Omental fat pad (tissue), 4 donors: Measurements from ENCODE around the gene ACBD7. TPM values are rescaled to one million over a fixed set of nuclear protein-coding genes. Genes with fewer than 3 reads are reported as not detected.

Source experiments
- ATAC-seq: fragments of 150-250 bp; one replicate; pipeline ENCODE4 v1.9.1; 2016; ENCODE audit warnings: mild to moderate bottlenecking, moderate library complexity; ENCODE audit not compliant: low FRiP score
- DNase-seq: peaks from one replicate; pipeline ENCODE4 v3.0.0-alpha.2; 2019; ENCODE audit warnings: low spot score
- total RNA-seq, 4 donors: library from RNA; depleted of rRNA; stranded (reverse); fragments of >200 nt; gene quantifications; one replicate each; pipeline ENCODE4 v1.1.0, GENCODE V29; 2016
- TF ChIP-seq, protein P1 (sequence below), 3 donors: fragments of 450-650 bp; IDR thresholded peaks; one replicate each; pipeline ENCODE4 v1.5.1; 2016 to 2017; ENCODE audit warnings: antibody characterized with exemption in 3 of 3, mild to moderate bottlenecking in 3 of 3, moderate library complexity in 2 of 3

Gene ACBD7
- total RNA-seq, 4 donors from 2014 or later: 0.48 TPM; not detected in 3

DNA sequence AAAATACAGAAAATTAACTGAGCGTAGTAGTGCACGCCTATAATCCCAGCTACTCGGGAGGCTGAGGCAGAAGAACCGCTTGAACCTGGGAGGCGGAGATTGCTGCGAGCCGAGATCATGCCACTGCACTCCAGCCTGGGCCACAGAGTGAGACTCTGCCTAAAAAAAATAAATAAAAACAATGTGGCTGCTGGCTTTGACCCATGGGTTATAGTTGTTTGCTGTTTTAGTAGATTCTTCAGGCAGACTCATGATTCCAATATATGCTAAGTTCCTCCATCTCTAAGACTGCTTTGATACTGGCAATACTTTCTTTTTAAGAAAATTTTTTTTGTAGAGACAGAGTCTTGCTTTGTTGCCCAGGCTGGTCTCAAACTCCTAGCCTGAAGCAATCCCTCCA is 36.5 kb downstream of the ACBD7 start:
- DNase-seq (no peak), ATAC-seq (no peak)
- TF ChIP-seq, protein P1, sequence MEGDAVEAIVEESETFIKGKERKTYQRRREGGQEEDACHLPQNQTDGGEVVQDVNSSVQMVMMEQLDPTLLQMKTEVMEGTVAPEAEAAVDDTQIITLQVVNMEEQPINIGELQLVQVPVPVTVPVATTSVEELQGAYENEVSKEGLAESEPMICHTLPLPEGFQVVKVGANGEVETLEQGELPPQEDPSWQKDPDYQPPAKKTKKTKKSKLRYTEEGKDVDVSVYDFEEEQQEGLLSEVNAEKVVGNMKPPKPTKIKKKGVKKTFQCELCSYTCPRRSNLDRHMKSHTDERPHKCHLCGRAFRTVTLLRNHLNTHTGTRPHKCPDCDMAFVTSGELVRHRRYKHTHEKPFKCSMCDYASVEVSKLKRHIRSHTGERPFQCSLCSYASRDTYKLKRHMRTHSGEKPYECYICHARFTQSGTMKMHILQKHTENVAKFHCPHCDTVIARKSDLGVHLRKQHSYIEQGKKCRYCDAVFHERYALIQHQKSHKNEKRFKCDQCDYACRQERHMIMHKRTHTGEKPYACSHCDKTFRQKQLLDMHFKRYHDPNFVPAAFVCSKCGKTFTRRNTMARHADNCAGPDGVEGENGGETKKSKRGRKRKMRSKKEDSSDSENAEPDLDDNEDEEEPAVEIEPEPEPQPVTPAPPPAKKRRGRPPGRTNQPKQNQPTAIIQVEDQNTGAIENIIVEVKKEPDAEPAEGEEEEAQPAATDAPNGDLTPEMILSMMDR (IDR thresholded peaks at IDR 0.05): no peak

- ATAC-seq (no peak), DNase-seq (no peak)
- TF ChIP-seq, protein P1 (IDR thresholded peaks at IDR 0.05): no peak
Observed at GRCh38 chr10:15049533-15049932, 39.0 kb downstream of the ACBD7 start.

- ATAC-seq: no peak
- TF ChIP-seq, protein P1 (IDR thresholded peaks at IDR 0.05): no peak
- DNase-seq: no peak
Observed at GRCh38 chr10:15046626-15047025, 42.0 kb downstream of the ACBD7 start.

DNA sequence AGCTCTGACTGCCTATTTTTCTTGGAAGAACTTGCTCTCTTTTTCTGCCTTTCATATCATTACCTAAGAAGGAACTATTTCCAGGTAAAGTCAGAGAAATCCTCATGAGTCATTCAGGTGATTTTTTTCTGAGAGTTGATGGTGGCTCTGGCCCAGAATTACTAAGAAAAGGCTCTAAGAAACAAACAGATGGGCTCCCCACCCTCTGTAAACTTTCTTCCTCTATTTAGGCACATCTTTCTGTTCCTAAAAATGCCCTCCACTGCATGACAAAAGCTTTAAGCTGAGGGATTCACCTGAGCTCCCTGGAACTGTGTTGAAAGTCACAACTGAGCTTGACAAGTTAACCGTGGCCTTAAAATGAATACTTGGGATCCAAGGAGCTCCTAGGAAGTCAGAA is 43.2 kb downstream of the ACBD7 start:
- TF ChIP-seq, protein P1 (IDR thresholded peaks at IDR 0.05): no peak

DNA sequence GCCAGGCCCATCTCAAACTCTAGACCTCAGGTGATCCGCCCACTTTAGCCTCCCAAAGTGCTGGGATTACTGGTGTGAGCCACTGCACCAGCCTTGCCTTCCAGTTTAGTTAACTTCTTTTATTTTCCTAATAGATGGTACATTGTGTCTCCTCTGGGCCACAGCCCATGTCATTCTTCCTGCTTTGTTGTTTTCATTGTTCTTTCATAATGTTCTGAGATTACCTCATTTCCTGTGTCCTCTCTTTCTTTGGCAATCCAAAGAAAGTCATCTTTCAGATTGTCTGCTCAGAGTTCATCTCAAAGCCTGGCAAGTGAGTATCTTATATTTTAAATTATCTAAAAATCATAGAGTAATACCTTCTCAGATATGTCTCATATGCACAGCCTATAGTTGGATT is 44.9 kb downstream of the ACBD7 start, which contains the start of gene OLAH:
OLAH (plus strand) TSS at position 270 of the 400 bp plus-strand sequence. CDS start 3,346 bp downstream, outside the sequence.
- ATAC-seq (no peak), DNase-seq (no peak)
- TF ChIP-seq, protein P1 (IDR thresholded peaks at IDR 0.05): no peak

More for the DNA sequence above, 43.2 kb downstream of the ACBD7 start:
- no peak for ATAC-seq
- no peak for DNase-seq

- DNase-seq (no peak), ATAC-seq (no peak)
- TF ChIP-seq, protein P1 (IDR thresholded peaks at IDR 0.05): no peak
Observed at GRCh38 chr10:15038416-15038815, 50.2 kb downstream of the ACBD7 start.

DNA sequence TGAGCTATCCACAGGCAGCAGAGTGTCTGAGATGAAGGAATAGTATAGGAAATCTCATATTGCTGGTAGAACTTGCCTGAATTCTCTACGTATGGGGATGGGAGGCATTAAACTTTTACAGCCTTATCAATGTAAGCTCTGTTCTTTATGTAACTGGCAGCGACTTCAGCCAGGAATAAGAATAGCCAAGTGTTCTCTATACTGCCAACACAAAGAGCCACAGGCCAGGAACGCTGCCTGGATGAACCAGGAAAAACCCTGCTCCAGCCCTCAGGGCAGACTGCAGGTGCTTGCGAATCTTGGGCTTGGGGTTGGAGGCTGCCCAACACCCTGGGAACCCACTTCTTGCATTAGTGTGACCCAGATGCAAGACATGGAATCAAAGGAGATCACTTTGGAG is 50.9 kb downstream of the ACBD7 start:
- DNase-seq: no peak
- no peak for ATAC-seq
- TF ChIP-seq, protein P1 (IDR thresholded peaks at IDR 0.05): no peak
